ENCODE data around the gene MRPS23. TPM values are rescaled to one million over a fixed set of nuclear protein-coding genes. Genes with fewer than 3 reads are reported as not detected.
A peak's percentile ranks its signal among the peaks of the same experiment; 100 is the strongest.

Gene MRPS23
- total and polyA plus RNA-seq, 2 of the 8 experiments (the other 6 are each of a cell fraction or from before 2014, with no cell fraction given), result 38.6 to 60.4 TPM

DNA sequence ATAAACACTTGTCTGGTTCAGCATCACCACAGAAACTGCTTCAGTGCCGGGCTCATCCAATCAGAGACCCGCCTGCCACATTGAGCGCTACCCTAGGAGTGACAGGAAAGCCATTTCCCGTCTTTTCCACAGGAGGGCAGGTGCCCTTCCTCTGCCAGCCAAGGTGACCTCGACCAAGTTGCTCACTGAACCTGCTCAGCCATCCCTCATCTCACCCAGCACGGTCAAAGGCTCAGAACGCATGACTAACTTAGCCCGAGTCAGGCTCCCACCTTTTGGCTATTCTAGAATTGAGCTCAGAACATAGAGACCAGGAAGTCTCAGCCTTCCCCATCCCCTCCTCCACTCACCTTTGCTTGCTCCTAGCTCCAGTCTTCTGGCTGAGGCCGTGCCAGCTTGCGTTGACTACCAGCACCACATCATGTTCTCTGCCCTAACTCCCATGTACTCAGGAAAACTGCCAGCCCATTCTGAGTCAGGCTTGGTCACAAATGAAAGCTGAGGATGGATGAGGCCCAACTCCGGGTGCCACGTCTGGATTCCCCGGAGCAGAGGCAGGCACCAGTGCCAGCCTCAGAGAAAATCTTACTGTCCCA lies 15.6 kb downstream of the MRPS23 start:
- Histone ChIP-seq H2BK12ac (ENCODE audit: low read depth, low read length) (no peak overlapping the region), H2BK20ac (ENCODE audit: low read length) (no peak overlapping the region), H3K36me3 (ENCODE audit: control insufficient read depth in 2 of 4, insufficient read depth in 4 of 4, low read length in 3 of 4) (peaks cover 5 to 9% (median 9%) of the 10 kb centered on the region in 4 experiments; a peak in 7 of 8 replicates), H2BK120ac (replicated peaks; ENCODE audit: low read depth, low read length) (no peak overlapping the region), H3K23me2 (ENCODE audit: low read depth, low read length) (peaks cover 6% of the 10 kb centered on the region), H2BK15ac (ENCODE audit: low read length) (no peak overlapping the region), H2AFZ (ENCODE audit: low read length) (no peak overlapping the region), H3K9me3 (ENCODE audit: insufficient read depth in 2 of 2, low read depth in 1 of 2, low read length in 1 of 2) (no peaks in the 10 kb centered on the region), H3K79me1 (ENCODE audit: low read depth, low read length) (no peaks in the 10 kb centered on the region), H3K4me3 (ENCODE audit: extremely low read depth in 1 of 4, insufficient read depth in 2 of 4, low read depth in 3 of 4, low read length in 4 of 4) (no peak overlapping the region), H4K91ac (replicated peaks; ENCODE audit: insufficient read length, low read length) (peak overlapping the region; percentile 51), H4K8ac (ENCODE audit: extremely low read depth, insufficient read depth, low read length) (no peak overlapping the region), H3K4ac (replicated peaks; ENCODE audit: insufficient read length, low read depth, low read length) (peak overlapping the region; percentile 74), H4K5ac (ENCODE audit: insufficient read length, low read depth, low read length) (no peak overlapping the region), H3K27ac (ENCODE audit: low read depth, low read length) (no peak overlapping the region), H2BK5ac (ENCODE audit: low read depth, low read length) (no peak overlapping the region), H3K4me1 (replicated peaks in 1 of 4; ENCODE audit: control insufficient read depth in 3 of 4, insufficient read depth in 4 of 4, low read length in 3 of 4) (peaks cover 5 to 14% (median 7%) of the 10 kb centered on the region in 4 experiments), H3K4me2 (ENCODE audit: insufficient read depth in 1 of 2, low read depth in 2 of 2, low read length in 2 of 2) (peak overlapping the region in 1 of 2 experiments; percentile 82; a peak in 1 of 4 replicates), H2AK5ac (ENCODE audit: low read depth, low read length) (no peak overlapping the region), H3K14ac (ENCODE audit: insufficient read length) (no peak overlapping the region), H3K56ac (replicated peaks; ENCODE audit: insufficient read length, low read depth, low read length) (peak overlapping the region; percentile 33), H3K23ac (ENCODE audit: insufficient read length) (no peak overlapping the region), H3K18ac (ENCODE audit: extremely low read depth, low read length) (0 out of 2 replicates have a peak overlapping the region, but pooled peaks have one; percentile 1), H4K20me1 (replicated peaks in 1 of 2; ENCODE audit: control insufficient read depth in 1 of 2, insufficient read depth in 2 of 2, low read length in 2 of 2) (peaks cover 0 to 5% of the 10 kb centered on the region in 2 experiments), H3K27me3 (replicated peaks in 1 of 4; ENCODE audit: control insufficient read depth in 3 of 4, extremely low read depth in 1 of 4, insufficient read depth in 3 of 4, low read length in 3 of 4) (no peaks in the 10 kb centered on the region), H3K79me2 (ENCODE audit: control insufficient read depth in 1 of 2, insufficient read depth in 2 of 2, low read length in 2 of 2) (no peaks in the 10 kb centered on the region), H3K9ac (replicated peaks in 1 of 4; ENCODE audit: extremely low read depth in 1 of 4, low read depth in 3 of 4, low read length in 3 of 4) (no peak overlapping the region)
- TF ChIP-seq, protein P1, sequence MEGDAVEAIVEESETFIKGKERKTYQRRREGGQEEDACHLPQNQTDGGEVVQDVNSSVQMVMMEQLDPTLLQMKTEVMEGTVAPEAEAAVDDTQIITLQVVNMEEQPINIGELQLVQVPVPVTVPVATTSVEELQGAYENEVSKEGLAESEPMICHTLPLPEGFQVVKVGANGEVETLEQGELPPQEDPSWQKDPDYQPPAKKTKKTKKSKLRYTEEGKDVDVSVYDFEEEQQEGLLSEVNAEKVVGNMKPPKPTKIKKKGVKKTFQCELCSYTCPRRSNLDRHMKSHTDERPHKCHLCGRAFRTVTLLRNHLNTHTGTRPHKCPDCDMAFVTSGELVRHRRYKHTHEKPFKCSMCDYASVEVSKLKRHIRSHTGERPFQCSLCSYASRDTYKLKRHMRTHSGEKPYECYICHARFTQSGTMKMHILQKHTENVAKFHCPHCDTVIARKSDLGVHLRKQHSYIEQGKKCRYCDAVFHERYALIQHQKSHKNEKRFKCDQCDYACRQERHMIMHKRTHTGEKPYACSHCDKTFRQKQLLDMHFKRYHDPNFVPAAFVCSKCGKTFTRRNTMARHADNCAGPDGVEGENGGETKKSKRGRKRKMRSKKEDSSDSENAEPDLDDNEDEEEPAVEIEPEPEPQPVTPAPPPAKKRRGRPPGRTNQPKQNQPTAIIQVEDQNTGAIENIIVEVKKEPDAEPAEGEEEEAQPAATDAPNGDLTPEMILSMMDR (IDR thresholded peaks at IDR 0.05; ENCODE audit: control extremely low read depth in 1 of 3, insufficient read depth in 1 of 3, low read depth in 1 of 3, low read length in 3 of 3), result peak; percentile 41 to 68 (median 61)
- TF ChIP-seq ASH2L (IDR thresholded peaks at IDR 0.05; ENCODE audit: low read length) (no peak), TAF1 (IDR thresholded peaks at IDR 0.05; ENCODE audit: low read depth, low read length) (no peak), RAD21 (IDR thresholded peaks at IDR 0.05 in 1 of 2, conservative IDR thresholded peaks at IDR 0.05 in 1 of 2; ENCODE audit: low read depth in 2 of 2, low read length in 2 of 2) (peak; percentile 31 to 42; a peak in 3 of 4 replicates), SIN3A (conservative IDR thresholded peaks at IDR 0.05 in 1 of 2, IDR thresholded peaks at IDR 0.05 in 1 of 2; ENCODE audit: low read depth in 1 of 2, low read length in 2 of 2) (0 out of 4 replicates have a peak, but pooled peaks of 1 of the 2 experiments have one; percentile 1)
- POLR2A ChIA-PET (ENCODE audit: partially characterized antibody), result interaction anchor here (1.0 to 2.2 kb wide), 6 partner anchors 28 to 283 kb away, joined by 3 to 6 read pairs (median 3); no protein-coding TSS in a partner anchor
- CTCF ChIA-PET (ENCODE audit: partially characterized antibody), result interaction anchor here (0.5 to 5.6 kb wide), 62 partner anchors 8 to 705 kb away, joined by 3 to 49 read pairs (median 4); partner anchors contain the start of gene MRPS23
- peak; percentile 15 to 64 for DNase-seq (ENCODE audit: low read depth in 1 of 2, low spot score in 2 of 2)
- 76% methylated on average over 13 of the region's 13 CpGs; no CpG with 5 or more reads in 1 of the 2 experiments for WGBS, 2 experiments (ENCODE audit: extremely low coverage in 1 of 2, insufficient coverage in 1 of 2, insufficient read length in 1 of 2, insufficient replicate concordance in 2 of 2, low coverage in 1 of 2, low lambda C conversion rate in 2 of 2, missing lambda C conversion rate in 1 of 2)
- no peak for FAIRE-seq
